ENCODE results near the gene AAK1. TPM values are rescaled to one million over a fixed set of nuclear protein-coding genes. Genes with fewer than 3 reads are reported as not detected.

AAK1 gene
- total and polyA plus RNA-seq, 2 experiments from 2014 or later, result 39.0 to 52.4 TPM

DNA sequence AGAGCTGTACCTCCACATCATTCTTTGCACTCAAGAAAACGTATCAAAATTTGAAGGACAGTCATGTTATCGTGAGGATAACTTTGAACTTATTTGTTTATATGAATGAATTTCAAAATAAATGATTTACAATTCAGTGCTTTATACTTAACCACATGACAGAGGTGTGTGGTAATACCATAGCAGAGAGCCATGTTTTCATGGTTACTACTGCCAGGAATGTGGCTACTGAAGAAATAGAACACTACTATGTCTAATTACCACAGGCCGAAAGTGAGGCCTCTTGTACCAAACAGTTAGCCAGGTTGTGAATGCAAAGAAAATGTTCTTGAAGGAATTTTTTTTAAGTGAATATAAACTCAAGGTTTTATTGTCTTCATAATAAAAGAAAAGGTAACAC lies 49.2 kb downstream of the AAK1 start (continued):
- TF ChIP-seq ZNF462 (CRISPR knock-in tag; IDR thresholded peaks at IDR 0.05) (no peak), ZNF331 (CRISPR knock-in tag; IDR thresholded peaks at IDR 0.05; ENCODE audit: low read depth) (no peak), EZH2 (IDR thresholded peaks at IDR 0.05; ENCODE audit: low read depth, unreplicated experiment) (no peak), JUNB (IDR thresholded peaks at IDR 0.05; ENCODE audit: unreplicated experiment) (no peak), EZH2phosphoT487 (IDR thresholded peaks at IDR 0.05; ENCODE audit: unreplicated experiment) (no peak), STAT1 (IDR thresholded peaks at IDR 0.05; ENCODE audit: unreplicated experiment) (no peak), ETS1 (IDR thresholded peaks at IDR 0.05) (no peak), POLR2AphosphoS5 (IDR thresholded peaks at IDR 0.05; ENCODE audit: low read depth) (no peak)

DNA sequence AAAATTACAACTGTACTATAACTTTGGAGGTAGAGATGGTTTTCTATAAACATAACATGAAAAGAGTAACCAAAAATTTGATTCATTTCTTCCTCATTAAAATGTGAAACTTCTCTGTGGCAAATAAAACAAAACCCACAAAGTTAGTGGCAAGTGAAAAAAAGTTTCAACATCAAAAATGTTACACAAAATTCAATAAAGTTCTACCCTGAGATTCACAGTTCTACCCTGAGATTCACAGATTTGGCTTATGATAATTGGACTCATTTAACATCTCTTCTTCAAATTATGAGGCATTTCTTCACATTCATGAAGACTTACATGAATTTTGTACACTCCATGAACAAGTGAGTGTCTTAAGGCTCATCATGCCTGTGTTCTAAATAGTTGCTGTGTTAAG lies 51.0 kb downstream of the AAK1 start:
- no peaks in the 10 kb centered on the region for H3K27me3 ChIP-seq (ENCODE audit: insufficient read depth)
- no peaks in the 10 kb centered on the region; the same call in 1 of the 2 replicates for H4K20me1 ChIP-seq (replicated peaks; ENCODE audit: insufficient read depth)
- Mint-ChIP-seq H3K36me3 (ENCODE audit: low read depth) (no peaks in the 10 kb centered on the region), H3K9me3 (no peaks in the 10 kb centered on the region), H3K4me1 (peaks cover 4% of the 10 kb centered on the region), H3K27me3 (ENCODE audit: insufficient read depth, low read depth, poor library complexity) (peaks cover 2% of the 10 kb centered on the region), H3K27ac (no peak overlapping the region), H3K4me3 (no peak overlapping the region)
- H3K27ac ChIP-seq (ENCODE audit: low read depth), result no peak overlapping the region
- no peaks in the 10 kb centered on the region for H3K9me2 ChIP-seq (ENCODE audit: insufficient read depth)
- H2AFZ ChIP-seq, result no peak overlapping the region
- H3K4me1 ChIP-seq (ENCODE audit: insufficient read depth), result no peaks in the 10 kb centered on the region
- no peak for ATAC-seq
- no peak overlapping the region for H3K4me2 ChIP-seq
- H3K36me3 ChIP-seq (ENCODE audit: insufficient read depth), result no peaks in the 10 kb centered on the region
- H3K4me3 ChIP-seq, result no peak overlapping the region
- H3K79me2 ChIP-seq (replicated peaks; ENCODE audit: insufficient read depth), result peaks cover 6% of the 10 kb centered on the region
- no peaks in the 10 kb centered on the region for H3F3A ChIP-seq (replicated peaks; ENCODE audit: low read depth)
- no peak for DNase-seq (ENCODE audit: low spot score)
- no peak for TF ChIP-seq JUNB (IDR thresholded peaks at IDR 0.05; ENCODE audit: unreplicated experiment)
- no peak for TF ChIP-seq ZNF462 (CRISPR knock-in tag; IDR thresholded peaks at IDR 0.05)
- no peak for TF ChIP-seq ZNF331 (CRISPR knock-in tag; IDR thresholded peaks at IDR 0.05; ENCODE audit: low read depth)
- no peak for TF ChIP-seq CREB1 (CRISPR knock-in tag; IDR thresholded peaks at IDR 0.05; ENCODE audit: low read depth)

All from GM23338 (cell line).